CD4-positive, CD25-positive, alpha-beta regulatory T cell (primary cell): ENCODE measurements around the gene GABRD. TPM values are rescaled to one million over a fixed set of nuclear protein-coding genes. Genes with fewer than 3 reads are reported as not detected.

Experiments used
- ATAC-seq, 2 donors: fragments of 150-1000 bp; cut with Tn5 transposase; one replicate each; pipeline ENCODE4 v1.10.0; 2021; ENCODE audit warnings: low read depth in 2 of 2, moderate number of reproducible peaks in 2 of 2, moderate library complexity in 1 of 2
- DNase-seq, 3 donors: peaks; one replicate each; pipeline versions ENCODE4 v3.0.0 to v3.0.0-alpha.2; 2012 to 2022; ENCODE audit warnings: mixed read lengths in 1 of 3
- H3K27ac ChIP-seq: one replicate; pipeline ENCODE4 v1.7.0; 2013; ENCODE audit warnings: mild to moderate bottlenecking, low read length; ENCODE audit not compliant: insufficient read depth, poor library complexity, severe bottlenecking
- H3K27me3 ChIP-seq: one replicate; pipeline ENCODE4 v1.7.0; 2013; ENCODE audit warnings: low read length; ENCODE audit not compliant: control insufficient read depth, insufficient read depth
- H3K36me3 ChIP-seq: one replicate; pipeline ENCODE4 v1.7.0; 2013; ENCODE audit warnings: mild to moderate bottlenecking, low read length, moderate library complexity; ENCODE audit not compliant: control insufficient read depth, insufficient read depth
- H3K4me1 ChIP-seq: 2 replicates; pipeline ENCODE4 v1.7.0; 2013; ENCODE audit warnings: mild to moderate bottlenecking, low read length; ENCODE audit not compliant: insufficient read depth, control insufficient read depth, poor library complexity, severe bottlenecking
- H3K4me3 ChIP-seq: one replicate; pipeline ENCODE4 v1.7.0; 2013; ENCODE audit warnings: low read depth, mild to moderate bottlenecking, low read length, moderate library complexity
- H3K9me3 ChIP-seq, 2 experiments: 1 replicate in 1 of 2; 2 replicates in 1 of 2; pipeline ENCODE4 v1.7.0; 2013; ENCODE audit warnings: low read length in 2 of 2, mild to moderate bottlenecking in 1 of 2, moderate library complexity in 1 of 2; ENCODE audit not compliant: control insufficient read depth in 2 of 2
- H3K27ac Mint-ChIP-seq, 3 donors: one replicate each; pipeline ENCODE4 v1.8.0; 2020 to 2022; ENCODE audit warnings: mild to moderate bottlenecking in 3 of 3, mixed read lengths in 3 of 3, moderate library complexity in 2 of 3
- H3K27me3 Mint-ChIP-seq: one replicate; pipeline ENCODE4 v1.8.0; 2022; ENCODE audit warnings: mild to moderate bottlenecking, mixed read lengths
- H3K36me3 Mint-ChIP-seq: one replicate; pipeline ENCODE4 v1.8.0; 2020; ENCODE audit warnings: mixed read lengths
- H3K4me1 Mint-ChIP-seq, 4 donors: one replicate each; pipeline ENCODE4 v1.8.0; 2020 to 2022; ENCODE audit warnings: mixed read lengths in 4 of 4, mild to moderate bottlenecking in 1 of 4
- H3K4me3 Mint-ChIP-seq, 4 donors: one replicate each; pipeline ENCODE4 v1.8.0; 2020 to 2022; ENCODE audit warnings: mild to moderate bottlenecking in 4 of 4, mixed read lengths in 4 of 4, moderate library complexity in 3 of 4
- H3K9me3 Mint-ChIP-seq, 7 donors: one replicate each; pipeline ENCODE4 v1.8.0; 2020 to 2022; ENCODE audit warnings: mixed read lengths in 7 of 7, mild to moderate bottlenecking in 3 of 7, moderate library complexity in 2 of 7
- polyA plus RNA-seq, 4 donors: library from polyadenylated mRNA; unstranded; fragments of 300-500 nt; fragmentation: Illumina TruSeq; gene quantifications; one replicate each; pipeline ENCODE4 v1.2.3, GENCODE V29; 2021
- total RNA-seq: library from RNA; stranded (reverse); gene quantifications from one replicate; pipeline ENCODE4 v1.2.3, GENCODE V29; 2022

GABRD gene
- total and polyA plus RNA-seq, 5 donors from 2014 or later = 0.22 TPM; not detected in 4

DNA sequence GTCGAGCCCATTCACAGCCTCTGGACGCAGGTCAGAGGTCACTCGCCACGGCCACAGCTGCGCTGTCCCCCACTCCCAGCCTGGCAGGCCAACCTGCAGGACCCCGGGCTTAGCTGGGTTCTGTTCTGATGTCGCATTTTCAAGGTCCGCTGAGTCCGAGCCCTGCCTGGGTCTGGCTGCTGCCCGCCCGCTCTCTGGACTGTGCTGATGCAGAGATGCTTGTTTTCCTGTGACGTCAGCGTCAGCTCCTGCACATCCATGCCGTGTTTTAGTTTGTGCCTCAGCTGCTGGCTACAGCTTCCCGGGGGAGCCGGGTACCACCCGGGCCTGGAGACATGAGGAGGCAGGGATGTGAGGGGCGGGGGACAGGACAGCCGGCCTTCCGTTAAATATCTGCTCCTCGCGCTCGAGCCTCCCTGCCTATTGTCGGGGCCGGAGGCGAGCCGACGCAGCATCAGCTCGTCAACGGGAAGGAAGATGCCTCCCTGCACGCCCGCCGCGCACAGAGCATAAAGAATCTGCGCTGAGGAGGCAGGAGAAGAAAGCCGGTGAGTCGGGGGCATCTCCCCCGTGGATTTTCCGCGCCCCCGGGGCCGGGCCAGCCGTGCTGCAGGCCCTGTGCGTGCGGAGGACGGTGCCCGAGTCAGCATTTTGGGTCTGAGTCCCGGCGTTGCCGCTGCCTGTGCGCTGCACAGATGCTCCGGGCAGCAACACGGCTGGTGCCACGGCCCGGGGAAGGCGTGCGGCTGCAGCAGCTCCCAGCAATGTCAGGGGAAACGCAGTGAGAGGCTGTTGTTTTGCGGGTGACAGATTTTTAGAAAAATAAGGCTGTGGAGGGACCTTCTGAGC, 54.5 kb downstream of the GABRD start:
- Histone ChIP-seq H3K4me1 (no peaks in the 10 kb centered on the region), H3K36me3 (peaks cover 9% of the 10 kb centered on the region), H3K9me3 (peaks cover 10 to 11% of the 10 kb centered on the region in 2 experiments), H3K27me3 (no peaks in the 10 kb centered on the region), H3K4me3 (no peak overlapping the region), H3K27ac (no peak overlapping the region)
- Mint-ChIP-seq H3K4me1 (peaks cover 0 to 11% (median 3%) of the 10 kb centered on the region in 4 donors), H3K27ac (no peak overlapping the region), H3K36me3 (peaks cover 23% of the 10 kb centered on the region), H3K27me3 (no peaks in the 10 kb centered on the region), H3K4me3 (no peak overlapping the region), H3K9me3 (peaks cover 0 to 21% (median 6%) of the 10 kb centered on the region in 7 donors)
- DNase-seq (no peak), ATAC-seq (no peak)

DNA sequence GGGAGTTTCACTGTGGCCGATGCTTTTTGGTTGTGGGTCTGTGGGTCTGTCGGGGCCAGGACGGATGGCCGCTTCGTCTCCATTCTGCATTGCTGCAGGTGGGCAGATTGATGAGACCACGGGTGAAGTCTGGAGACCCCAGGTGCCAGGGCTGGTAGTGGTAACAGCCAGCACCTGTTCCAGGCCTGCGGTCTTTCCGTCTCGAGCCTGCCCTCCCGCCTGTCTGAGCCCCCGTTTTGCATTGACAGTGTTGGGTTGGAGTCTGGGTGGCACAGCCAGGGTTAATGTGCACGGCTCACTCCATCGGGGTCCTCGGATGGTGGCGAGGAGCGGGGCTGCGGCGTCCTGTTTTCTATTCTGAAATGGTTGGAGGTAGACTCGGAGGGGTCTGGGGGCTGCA, 55.3 kb downstream of the GABRD start:
- Mint-ChIP-seq H3K27me3 (no peaks in the 10 kb centered on the region), H3K4me3 (no peak overlapping the region), H3K27ac (no peak overlapping the region), H3K4me1 (peaks cover 0 to 11% (median 3%) of the 10 kb centered on the region in 4 donors), H3K9me3 (peaks cover 0 to 22% (median 6%) of the 10 kb centered on the region in 7 donors), H3K36me3 (peaks cover 24% of the 10 kb centered on the region)
- DNase-seq (no peak), ATAC-seq (no peak)
- H3K27ac ChIP-seq = no peak overlapping the region
- H3K27me3 ChIP-seq = no peaks in the 10 kb centered on the region
- peaks cover 9% of the 10 kb centered on the region for H3K36me3 ChIP-seq
- H3K4me3 ChIP-seq = no peak overlapping the region
- no peaks in the 10 kb centered on the region for H3K4me1 ChIP-seq
- H3K9me3 ChIP-seq = peaks cover 10 to 11% of the 10 kb centered on the region in 2 experiments

- Mint-ChIP-seq H3K36me3 (peaks cover 27% of the 10 kb centered on the region), H3K4me1 (peaks cover 0 to 11% (median 3%) of the 10 kb centered on the region in 4 donors), H3K4me3 (no peak overlapping the region), H3K9me3 (peaks cover 0 to 29% (median 6%) of the 10 kb centered on the region in 7 donors), H3K27ac (no peak overlapping the region), H3K27me3 (no peaks in the 10 kb centered on the region)
- Histone ChIP-seq H3K4me1 (no peaks in the 10 kb centered on the region), H3K4me3 (no peak overlapping the region), H3K9me3 (peaks cover 10 to 11% of the 10 kb centered on the region in 2 experiments), H3K27me3 (no peaks in the 10 kb centered on the region), H3K27ac (no peak overlapping the region), H3K36me3 (peaks cover 9% of the 10 kb centered on the region)
- DNase-seq (no peak), ATAC-seq (no peak)
Measured at GRCh38 chr1:2074944-2075740, 56.0 kb downstream of the GABRD start.

DNA sequence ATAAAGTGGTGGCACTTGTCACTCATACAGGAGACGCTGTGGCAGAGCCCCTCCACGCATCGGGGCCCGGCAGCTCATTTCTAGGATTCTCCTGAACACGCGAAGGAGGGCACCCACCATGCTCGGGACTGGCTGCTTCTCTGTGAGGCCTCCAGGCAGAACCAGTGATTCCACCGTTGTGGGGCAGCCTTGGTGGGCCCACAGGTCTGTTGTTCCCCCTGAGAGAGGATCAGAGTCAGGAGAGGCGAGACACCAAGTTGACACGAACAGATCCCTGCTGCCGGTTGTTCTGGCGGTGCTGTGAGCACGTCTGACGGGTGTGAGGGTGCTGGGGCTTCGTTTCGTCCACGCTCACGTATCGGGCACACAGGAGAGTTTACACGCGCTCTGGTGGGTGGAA, 57.7 kb downstream of the GABRD start:
- peaks cover 27% of the 10 kb centered on the region for H3K36me3 Mint-ChIP-seq
- no peaks in the 10 kb centered on the region for H3K27me3 Mint-ChIP-seq
- DNase-seq (no peak), ATAC-seq (no peak)
- peaks cover 10 to 11% of the 10 kb centered on the region in 2 experiments for H3K9me3 ChIP-seq
- no peak overlapping the region for H3K27ac ChIP-seq
- peaks cover 9% of the 10 kb centered on the region for H3K36me3 ChIP-seq
- H3K9me3 Mint-ChIP-seq = peaks cover 0 to 29% (median 9%) of the 10 kb centered on the region in 7 donors
- H3K4me3 Mint-ChIP-seq = no peak overlapping the region
- no peaks in the 10 kb centered on the region for H3K4me1 ChIP-seq
- H3K27me3 ChIP-seq = no peaks in the 10 kb centered on the region
- H3K4me1 Mint-ChIP-seq = peaks cover 0 to 10% (median 3%) of the 10 kb centered on the region in 4 donors
- no peak overlapping the region for H3K4me3 ChIP-seq
- H3K27ac Mint-ChIP-seq = no peak overlapping the region

DNA sequence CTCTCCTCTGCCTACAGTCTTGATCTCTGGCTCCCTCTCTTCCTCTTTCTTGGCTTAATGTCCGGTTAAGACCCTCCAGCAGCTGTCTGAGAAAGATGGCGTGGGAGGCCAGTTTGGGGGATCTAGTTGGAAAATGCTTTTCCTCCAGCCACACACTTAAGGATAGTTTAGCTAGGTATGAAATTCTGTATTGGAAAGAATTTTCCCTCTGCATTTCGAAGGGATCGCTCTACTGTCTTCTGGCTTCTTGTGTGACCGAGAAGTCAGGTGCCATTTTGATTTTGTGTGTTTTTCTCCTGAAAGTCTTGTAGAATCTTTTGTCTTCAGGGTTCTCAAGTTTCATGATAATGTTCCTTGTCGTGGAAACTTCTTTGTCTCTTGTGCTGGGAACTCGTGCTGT, 59.0 kb downstream of the GABRD start:
- no peaks in the 10 kb centered on the region for H3K4me1 ChIP-seq
- H3K27me3 Mint-ChIP-seq = no peaks in the 10 kb centered on the region
- peaks cover 0 to 29% (median 10%) of the 10 kb centered on the region in 7 donors for H3K9me3 Mint-ChIP-seq
- H3K27ac ChIP-seq = no peak overlapping the region
- H3K4me1 Mint-ChIP-seq = peaks cover 0 to 4% (median 1%) of the 10 kb centered on the region in 4 donors
- no peak overlapping the region for H3K4me3 Mint-ChIP-seq
- no peak overlapping the region for H3K27ac Mint-ChIP-seq
- H3K4me3 ChIP-seq = no peak overlapping the region
- peaks cover 9% of the 10 kb centered on the region for H3K36me3 ChIP-seq
- no peaks in the 10 kb centered on the region for H3K27me3 ChIP-seq
- DNase-seq = no peak
- no peak for ATAC-seq
- peaks cover 10 to 11% of the 10 kb centered on the region in 2 experiments for H3K9me3 ChIP-seq
- peaks cover 27% of the 10 kb centered on the region for H3K36me3 Mint-ChIP-seq

- Histone ChIP-seq H3K36me3 (peaks cover 9% of the 10 kb centered on the region), H3K27me3 (no peaks in the 10 kb centered on the region), H3K4me3 (no peak overlapping the region), H3K9me3 (peaks cover 10 to 11% of the 10 kb centered on the region in 2 experiments), H3K27ac (no peak overlapping the region), H3K4me1 (no peaks in the 10 kb centered on the region)
- H3K9me3 Mint-ChIP-seq = peaks cover 0 to 29% (median 9%) of the 10 kb centered on the region in 7 donors
- no peaks in the 10 kb centered on the region for H3K27me3 Mint-ChIP-seq
- no peak overlapping the region for H3K27ac Mint-ChIP-seq
- no peak overlapping the region for H3K4me3 Mint-ChIP-seq
- ATAC-seq (no peak), DNase-seq (no peak)
- H3K36me3 Mint-ChIP-seq = peaks cover 27% of the 10 kb centered on the region
- H3K4me1 Mint-ChIP-seq = peaks cover 0 to 3% (median 1%) of the 10 kb centered on the region in 4 donors
Measured at GRCh38 chr1:2079396-2080085, 60.4 kb downstream of the GABRD start.

DNA sequence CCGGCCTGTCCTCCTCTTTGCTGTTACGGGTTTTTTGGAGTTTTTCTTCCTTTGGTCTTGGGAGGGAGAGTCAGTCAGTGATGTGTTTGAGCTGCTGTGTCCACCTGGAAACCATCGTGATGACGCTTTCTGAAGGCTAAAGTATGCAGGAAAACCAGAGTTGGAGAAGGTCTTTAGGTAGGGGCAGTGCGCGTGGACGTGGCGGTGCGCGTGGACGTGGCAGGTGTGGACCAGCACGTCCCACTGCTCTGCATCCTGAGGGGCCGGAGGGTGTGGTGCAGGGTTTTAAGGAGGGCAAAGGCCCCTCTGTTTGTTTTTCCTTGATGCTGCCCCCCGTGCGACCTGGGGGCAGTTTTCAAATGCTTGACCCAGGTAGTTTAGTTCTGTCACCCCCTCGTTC, 61.0 kb downstream of the GABRD start:
- Histone ChIP-seq H3K4me3 (no peak overlapping the region), H3K27ac (no peak overlapping the region), H3K9me3 (peaks cover 10 to 11% of the 10 kb centered on the region in 2 experiments), H3K27me3 (no peaks in the 10 kb centered on the region), H3K36me3 (peaks cover 9% of the 10 kb centered on the region), H3K4me1 (no peaks in the 10 kb centered on the region)
- no peaks in the 10 kb centered on the region for H3K27me3 Mint-ChIP-seq
- H3K4me1 Mint-ChIP-seq = peaks cover 0 to 3% (median 1%) of the 10 kb centered on the region in 4 donors
- H3K9me3 Mint-ChIP-seq = peaks cover 0 to 29% (median 9%) of the 10 kb centered on the region in 7 donors
- no peak overlapping the region for H3K4me3 Mint-ChIP-seq
- H3K36me3 Mint-ChIP-seq = peaks cover 27% of the 10 kb centered on the region
- no peak overlapping the region for H3K27ac Mint-ChIP-seq
- no peak for DNase-seq
- ATAC-seq = no peak
